Placental pericyte (primary cell): ENCODE data around the gene CACNA1S. TPM values are rescaled to one million over a fixed set of nuclear protein-coding genes. Genes with fewer than 3 reads are reported as not detected.

ENCODE experiments used
- total RNA-seq: library from RNA; depleted of rRNA; stranded (reverse); fragments of >200 nt; gene quantifications from 2 replicates; pipeline ENCODE4 v1.2.3, GENCODE V29; 2012

The CACNA1S gene
- not detected in 2 replicates for total RNA-seq

DNA sequence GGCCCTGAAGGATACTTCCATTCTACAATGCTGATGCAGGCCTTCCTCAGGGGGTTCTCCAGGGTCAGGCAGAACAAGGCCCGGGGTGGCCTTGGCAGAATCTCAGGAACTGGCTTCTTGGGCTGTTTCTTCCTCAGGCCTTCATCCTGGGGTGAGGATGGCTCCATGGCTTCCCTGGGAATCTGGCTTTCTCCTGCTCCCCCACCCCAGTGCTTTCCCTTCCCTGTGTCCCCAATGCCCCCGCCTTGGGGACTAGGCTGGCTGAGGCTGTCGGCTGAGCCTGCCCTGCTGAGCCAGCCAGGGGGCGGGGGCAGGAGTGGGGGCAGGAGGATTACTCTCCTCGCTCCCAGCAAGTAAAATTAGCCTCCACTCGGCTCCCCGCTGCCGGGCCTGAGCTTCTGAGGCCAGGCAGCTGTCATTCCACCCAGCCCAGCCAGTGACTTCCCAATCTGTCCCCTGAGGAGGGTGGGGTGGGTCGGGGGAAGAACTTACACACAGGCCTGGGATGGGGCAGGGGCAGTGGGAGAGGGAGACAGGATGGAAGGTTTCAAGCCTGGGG is at the start of gene CACNA1S:
CACNA1S (minus strand) TSS at position 254 of the 559 bp plus-strand sequence; CDS start at position 167, 87 bp downstream.

DNA sequence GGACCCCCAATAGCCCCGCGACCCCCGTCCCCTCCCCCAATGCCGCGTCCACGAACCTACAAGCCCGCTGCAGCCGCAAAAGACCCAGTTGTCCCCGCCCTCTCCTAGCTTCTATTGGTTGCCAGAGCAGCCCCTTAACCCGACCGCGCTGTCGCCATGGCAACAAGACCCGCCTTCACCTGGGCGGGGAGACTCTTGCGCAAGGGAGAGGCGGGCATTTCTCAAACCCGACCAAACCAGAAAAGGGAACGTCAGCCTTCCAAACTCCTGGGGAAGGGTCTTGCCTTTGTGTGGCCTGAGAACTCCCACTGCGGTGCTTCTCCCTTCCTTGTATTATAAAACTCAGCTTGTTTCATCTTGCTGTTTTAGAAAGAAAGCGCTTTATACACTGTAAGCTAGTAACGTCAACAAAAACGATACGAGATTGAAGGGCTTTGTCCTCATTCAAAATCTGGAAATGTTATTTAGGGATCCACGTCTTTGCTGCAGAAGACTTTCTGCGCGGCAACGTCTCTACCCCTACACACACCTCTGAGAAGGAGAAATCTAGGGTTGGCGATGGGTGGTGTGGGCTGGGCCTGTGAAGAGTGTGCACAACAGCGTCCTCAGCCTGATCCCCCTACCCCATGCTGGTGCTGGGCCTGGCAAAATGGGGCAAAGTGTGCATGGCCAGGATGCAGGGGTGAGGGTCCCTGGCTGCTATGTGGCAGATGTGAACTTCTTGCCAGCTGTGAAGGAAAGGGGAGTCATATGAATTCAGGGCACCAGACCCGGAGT is 42.4 kb upstream of the CACNA1S start, which contains the start of gene TMEM9:
TMEM9 (minus strand) TSS at position 86 of the 777 bp plus-strand sequence. CDS start 551 bp downstream, outside the sequence.

DNA sequence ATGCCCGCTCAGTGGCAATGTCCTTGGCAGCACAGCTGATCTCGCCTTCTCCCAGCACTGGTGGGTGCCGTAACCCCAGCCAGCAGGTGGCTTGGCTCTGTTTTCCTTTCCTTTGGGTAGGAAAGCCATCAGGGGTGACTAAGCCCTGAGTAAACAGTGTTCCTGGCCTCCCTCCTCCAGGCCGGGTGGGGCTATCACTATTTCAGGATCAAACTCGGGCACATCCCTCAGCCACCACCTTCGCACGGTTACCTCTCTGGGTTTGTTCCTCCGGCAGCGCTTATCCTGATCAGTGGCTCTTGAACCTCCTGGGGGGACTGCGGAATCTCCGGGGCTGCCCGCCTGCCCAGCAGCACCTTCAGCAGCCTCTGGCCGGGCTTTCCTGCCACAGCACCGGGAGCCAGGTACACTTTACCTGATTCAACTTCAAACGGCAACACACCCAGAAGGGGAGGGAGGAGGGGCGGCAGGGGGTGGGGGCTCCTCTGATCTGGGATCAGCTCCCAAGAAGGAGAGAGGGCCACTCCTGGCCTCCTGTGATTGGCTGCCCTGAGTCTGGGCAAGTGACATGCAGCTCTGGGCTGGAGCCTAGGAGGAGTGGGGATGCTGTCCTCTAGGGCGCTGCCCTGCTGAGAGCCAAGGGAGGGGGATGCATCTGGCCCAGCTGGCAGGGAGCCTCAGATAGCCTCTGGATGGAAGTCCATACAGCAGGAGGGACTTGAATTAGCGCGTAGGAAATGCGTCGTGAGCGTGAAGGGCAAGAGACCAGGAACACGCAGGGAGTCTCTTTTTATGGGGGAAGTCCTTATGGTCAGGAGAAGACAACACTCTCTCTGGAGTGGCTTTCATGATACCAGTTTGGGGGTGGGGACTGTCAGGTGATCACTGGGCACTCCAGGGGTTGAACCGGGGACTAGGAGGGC is 14.9 kb upstream of the CACNA1S start, which contains the start of gene ASCL5:
ASCL5 (minus strand) TSS at position 353 of the 923 bp plus-strand sequence. CDS start 11,812 bp downstream, outside the sequence.

DNA sequence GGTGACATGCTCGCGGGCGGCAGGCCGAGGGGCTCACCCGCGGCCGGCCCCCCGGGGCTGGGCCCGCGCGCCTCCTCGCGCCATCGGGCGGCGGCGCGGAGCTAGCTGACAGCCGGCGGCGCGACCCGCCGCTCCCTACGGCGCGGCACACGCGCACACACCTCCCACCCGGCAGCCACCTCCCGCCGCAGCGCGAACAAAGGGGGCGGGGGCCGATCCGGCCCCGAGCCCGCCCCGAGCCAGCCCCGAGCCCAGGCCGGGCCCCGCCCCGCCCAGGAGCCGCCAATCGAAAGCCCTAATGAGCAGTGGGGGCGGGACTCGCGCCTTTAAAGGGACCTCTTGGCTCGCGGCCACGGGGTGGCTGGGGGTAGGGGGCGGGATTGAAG is 88.7 kb downstream of the CACNA1S start, which contains the start of gene KIF21B:
KIF21B (minus strand) TSS at position 198 of the 386 bp plus-strand sequence. CDS start 331 bp downstream, outside the sequence.

Other genes with a start within 250 kb of the CACNA1S start
- not detected in 2 replicates for gene GPR25, start 239.4 kb downstream of the CACNA1S start, total RNA-seq
- gene INAVA, start 217.5 kb downstream of the CACNA1S start, total RNA-seq, result 0.14 and 0.44 TPM in 2 replicates
- 0.22 and 0.29 TPM in 2 replicates for gene KIF21B, start 88.7 kb downstream of the CACNA1S start, total RNA-seq
- gene ASCL5, start 14.8 kb upstream of the CACNA1S start, total RNA-seq, result not detected in 2 replicates
- 41.4 and 58.4 TPM in 2 replicates for gene TMEM9, start 42.0 kb upstream of the CACNA1S start, total RNA-seq
- gene IGFN1, start 78.4 kb upstream of the CACNA1S start, total RNA-seq, result under 0.01 TPM in 2 replicates
- gene PKP1, start 171.1 kb upstream of the CACNA1S start, total RNA-seq, result under 0.01 and 0.14 TPM in 2 replicates